Measurements from ENCODE around the gene PCDHGA5.
A peak's percentile ranks its signal among the peaks of the same experiment; 100 is the strongest.
"Not testable (repeated sequence)": the region's sequence is repeated elsewhere in the genome, so short reads cannot be mapped to it uniquely, and the experiment has no call there.

PCDHGA5 gene

GRCh38 chr5:141399555-141400258 lies 35.7 kb downstream of the PCDHGA5 start:
- Mint-ChIP-seq H3K36me3 (ENCODE audit: insufficient read depth) (peaks cover 3% of the 10 kb centered on the region), H3K4me3 (no peak overlapping the region), H3K27me3 (peaks cover 68% of the 10 kb centered on the region), H3K4me1 (no peaks in the 10 kb centered on the region), H3K27ac (ENCODE audit: low read depth) (no peak overlapping the region), H3K9me3 (peaks cover 6% of the 10 kb centered on the region)
- ATAC-seq (replicated peaks; ENCODE audit: extremely low read depth, poor library complexity, severe bottlenecking) (no peak), DNase-seq (ENCODE audit: low spot score in 2 of 2) (no peak)

GRCh38 chr5:141402553-141403243 lies 38.7 kb downstream of the PCDHGA5 start, which contains the start of gene PCDHGA9:
Gene PCDHGA9, plus strand, starts transcription at chr5:141402778. Its CDS starts 175 bp downstream, at chr5:141402953.
- Mint-ChIP-seq H3K27ac (ENCODE audit: low read depth) (no peak within 1 kb of the TSS), H3K36me3 (ENCODE audit: insufficient read depth) (peaks cover 3% of the 10 kb centered on the region), H3K4me1 (no peaks in the 10 kb centered on the region), H3K27me3 (peaks cover 68% of the 10 kb centered on the region), H3K9me3 (peaks cover 6% of the 10 kb centered on the region), H3K4me3 (peak within 1 kb of the TSS; percentile 40)
- no peak for DNase-seq (ENCODE audit: low spot score in 2 of 2)
- ATAC-seq (replicated peaks; ENCODE audit: extremely low read depth, poor library complexity, severe bottlenecking), result no peak

- DNase-seq (ENCODE audit: low spot score in 2 of 2), result no peak
- H3K4me3 Mint-ChIP-seq, result no peak overlapping the region
- peaks cover 6% of the 10 kb centered on the region for H3K9me3 Mint-ChIP-seq
- peaks cover 5% of the 10 kb centered on the region for H3K36me3 Mint-ChIP-seq (ENCODE audit: insufficient read depth)
- no peak for ATAC-seq (replicated peaks; ENCODE audit: extremely low read depth, poor library complexity, severe bottlenecking)
- no peaks in the 10 kb centered on the region for H3K4me1 Mint-ChIP-seq
- no peak overlapping the region for H3K27ac Mint-ChIP-seq (ENCODE audit: low read depth)
- H3K27me3 Mint-ChIP-seq, result peaks cover 75% of the 10 kb centered on the region
Observed at GRCh38 chr5:141403387-141403786, 39.4 kb downstream of the PCDHGA5 start.

- DNase-seq (ENCODE audit: low spot score in 2 of 2); H3K36me3 Mint-ChIP-seq (ENCODE audit: insufficient read depth); ATAC-seq (replicated peaks; ENCODE audit: extremely low read depth, poor library complexity, severe bottlenecking); H3K4me1 Mint-ChIP-seq; H3K9me3 Mint-ChIP-seq: not testable (repeated sequence)
- Mint-ChIP-seq H3K27me3 (peaks cover 85% of the 10 kb centered on the region), H3K4me3 (peak within 1 kb of the TSS; percentile 32), H3K27ac (ENCODE audit: low read depth) (peak within 1 kb of the TSS; percentile 46)
Observed at GRCh38 chr5:141407790-141408505, 44.0 kb downstream of the PCDHGA5 start, which contains the start of gene PCDHGB6. Gene PCDHGB6, plus strand, starts transcription at chr5:141408021. Its CDS starts 182 bp downstream, at chr5:141408203.

- no peak overlapping the region for H3K27ac Mint-ChIP-seq (ENCODE audit: low read depth)
- ATAC-seq (replicated peaks; ENCODE audit: extremely low read depth, poor library complexity, severe bottlenecking) (no peak), DNase-seq (ENCODE audit: low spot score in 2 of 2) (no peak)
- no peak overlapping the region for H3K4me3 Mint-ChIP-seq
- peaks cover 10% of the 10 kb centered on the region for H3K9me3 Mint-ChIP-seq
- H3K4me1 Mint-ChIP-seq, result peaks cover 18% of the 10 kb centered on the region
- H3K36me3 Mint-ChIP-seq (ENCODE audit: insufficient read depth), result peaks cover 9% of the 10 kb centered on the region
- H3K27me3 Mint-ChIP-seq, result peaks cover 85% of the 10 kb centered on the region
Observed at GRCh38 chr5:141409598-141410306, 45.8 kb downstream of the PCDHGA5 start.

GRCh38 chr5:141411575-141411974 lies 47.6 kb downstream of the PCDHGA5 start:
- H3K4me3 Mint-ChIP-seq, result no peak overlapping the region
- ATAC-seq (replicated peaks; ENCODE audit: extremely low read depth, poor library complexity, severe bottlenecking), result no peak
- DNase-seq (ENCODE audit: low spot score in 2 of 2), result no peak
- peaks cover 18% of the 10 kb centered on the region for H3K4me1 Mint-ChIP-seq
- no peak overlapping the region for H3K27ac Mint-ChIP-seq (ENCODE audit: low read depth)
- H3K9me3 Mint-ChIP-seq, result peaks cover 10% of the 10 kb centered on the region
- H3K36me3 Mint-ChIP-seq (ENCODE audit: insufficient read depth), result peaks cover 9% of the 10 kb centered on the region
- peaks cover 85% of the 10 kb centered on the region for H3K27me3 Mint-ChIP-seq

- ATAC-seq (replicated peaks; ENCODE audit: extremely low read depth, poor library complexity, severe bottlenecking), result peak; percentile 61
- no peak for DNase-seq (ENCODE audit: low spot score in 2 of 2)
- peaks cover 88% of the 10 kb centered on the region for H3K27me3 Mint-ChIP-seq
- no peak within 1 kb of the TSS for H3K27ac Mint-ChIP-seq (ENCODE audit: low read depth)
- peaks cover 7% of the 10 kb centered on the region for H3K36me3 Mint-ChIP-seq (ENCODE audit: insufficient read depth)
- H3K4me1 Mint-ChIP-seq, result peaks cover 18% of the 10 kb centered on the region
- peaks cover 14% of the 10 kb centered on the region for H3K9me3 Mint-ChIP-seq
- H3K4me3 Mint-ChIP-seq, result peak within 1 kb of the TSS; percentile 79
Observed at GRCh38 chr5:141412854-141413539, 49.0 kb downstream of the PCDHGA5 start, which contains the start of gene PCDHGA10. Gene PCDHGA10, plus strand, starts transcription at chr5:141412987. Its CDS starts 189 bp downstream, at chr5:141413176.

- peak overlapping the region; percentile 79 for H3K4me3 Mint-ChIP-seq
- H3K4me1 Mint-ChIP-seq, result peaks cover 18% of the 10 kb centered on the region
- H3K36me3 Mint-ChIP-seq (ENCODE audit: insufficient read depth), result peaks cover 11% of the 10 kb centered on the region
- peaks cover 16% of the 10 kb centered on the region for H3K9me3 Mint-ChIP-seq
- H3K27me3 Mint-ChIP-seq, result peaks cover 88% of the 10 kb centered on the region
- no peak for DNase-seq (ENCODE audit: low spot score in 2 of 2)
- ATAC-seq (replicated peaks; ENCODE audit: extremely low read depth, poor library complexity, severe bottlenecking), result no peak
- no peak overlapping the region for H3K27ac Mint-ChIP-seq (ENCODE audit: low read depth)
Observed at GRCh38 chr5:141413540-141414069, 49.6 kb downstream of the PCDHGA5 start.

GRCh38 chr5:141414548-141415274 lies 50.7 kb downstream of the PCDHGA5 start:
- not testable (repeated sequence) for H3K27ac Mint-ChIP-seq (ENCODE audit: low read depth); H3K36me3 Mint-ChIP-seq (ENCODE audit: insufficient read depth); ATAC-seq (replicated peaks; ENCODE audit: extremely low read depth, poor library complexity, severe bottlenecking); H3K4me3 Mint-ChIP-seq; DNase-seq (ENCODE audit: low spot score in 2 of 2)
- peaks cover 11% of the 10 kb centered on the region for H3K9me3 Mint-ChIP-seq
- peaks cover 18% of the 10 kb centered on the region for H3K4me1 Mint-ChIP-seq
- H3K27me3 Mint-ChIP-seq, result peaks cover 86% of the 10 kb centered on the region

- peaks cover 18% of the 10 kb centered on the region for H3K4me1 Mint-ChIP-seq
- H3K9me3 Mint-ChIP-seq; DNase-seq (ENCODE audit: low spot score in 2 of 2); H3K27ac Mint-ChIP-seq (ENCODE audit: low read depth); ATAC-seq (replicated peaks; ENCODE audit: extremely low read depth, poor library complexity, severe bottlenecking); H3K4me3 Mint-ChIP-seq: not testable (repeated sequence)
- peaks cover 86% of the 10 kb centered on the region for H3K27me3 Mint-ChIP-seq
- peaks cover 10% of the 10 kb centered on the region for H3K36me3 Mint-ChIP-seq (ENCODE audit: insufficient read depth)
Observed at GRCh38 chr5:141415275-141415618, 51.3 kb downstream of the PCDHGA5 start.

All from central memory CD8-positive, alpha-beta T cell (primary cell).